ENCODE data around the gene CDON.

The CDON gene

GRCh38 chr11:125950696-125951651 lies 111.7 kb downstream of the CDON start:
- no peak for DNase-seq (ENCODE audit: extremely low read depth, insufficient read length)
- Histone ChIP-seq H3K27me3 (replicated peaks; ENCODE audit: control insufficient read depth, insufficient read depth, low read length) (no peaks in the 10 kb centered on the region; the same call in 1 of the 2 replicates), H3K4me3 (replicated peaks; ENCODE audit: low read depth, low read length) (no peak overlapping the region), H3K36me3 (ENCODE audit: control insufficient read depth, insufficient read depth, low read length) (no peaks in the 10 kb centered on the region)
- no peak for TF ChIP-seq CTCF (IDR thresholded peaks at IDR 0.05; ENCODE audit: insufficient read depth, low read length, poor library complexity, severe bottlenecking)

- DNase-seq (ENCODE audit: extremely low read depth, insufficient read length) = no peak
- Histone ChIP-seq H3K27me3 (replicated peaks; ENCODE audit: control insufficient read depth, insufficient read depth, low read length) (no peaks in the 10 kb centered on the region; the same call in 1 of the 2 replicates), H3K4me3 (replicated peaks; ENCODE audit: low read depth, low read length) (no peak overlapping the region), H3K36me3 (ENCODE audit: control insufficient read depth, insufficient read depth, low read length) (no peaks in the 10 kb centered on the region)
- no peak for TF ChIP-seq CTCF (IDR thresholded peaks at IDR 0.05; ENCODE audit: insufficient read depth, low read length, poor library complexity, severe bottlenecking)
These were observed 112.5 kb downstream of the CDON start for GRCh38 chr11:125950178-125950490.

DNA sequence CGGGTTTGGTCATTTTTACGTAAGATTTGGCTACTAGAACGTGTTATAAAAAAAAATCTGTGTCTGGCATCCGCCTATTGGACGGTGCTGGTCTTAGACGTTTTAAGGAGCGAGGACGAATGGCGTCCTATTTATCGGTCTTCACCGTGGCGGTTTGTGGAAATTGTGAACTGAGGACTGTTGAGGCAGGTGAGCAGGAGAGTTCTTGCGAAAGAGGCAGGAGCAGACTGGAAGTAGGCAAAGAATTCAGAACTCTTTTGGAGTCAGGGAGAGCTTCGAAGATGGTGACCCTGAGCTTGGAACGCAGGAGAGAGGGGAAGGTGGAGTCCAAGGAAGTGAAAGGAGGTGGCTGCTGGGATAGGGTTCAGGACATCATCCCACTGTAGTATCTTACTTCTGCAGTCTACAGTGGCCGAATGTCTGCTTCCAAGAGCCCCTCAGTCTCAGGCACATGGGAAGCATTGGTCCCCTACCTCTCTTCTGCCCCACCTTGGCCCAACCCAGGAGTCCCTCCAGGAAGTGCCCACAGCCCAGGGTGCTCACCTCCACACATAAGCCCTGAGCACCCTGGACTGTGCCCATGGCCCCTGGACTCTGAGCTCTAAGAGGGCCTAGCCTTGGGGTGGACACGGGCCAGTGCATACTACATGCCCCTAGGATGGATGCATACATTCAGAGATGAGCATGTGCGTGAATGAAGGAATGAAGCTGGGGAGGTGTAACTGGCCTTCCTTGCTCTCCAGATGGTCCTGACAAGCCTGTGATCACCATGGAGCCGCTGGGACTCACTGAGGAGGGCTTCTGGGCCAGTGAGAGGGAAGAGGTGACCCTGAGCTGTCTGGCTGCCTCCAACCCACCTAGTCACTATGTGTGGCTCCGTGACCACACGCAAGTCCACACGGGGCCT lies 113.1 kb downstream of the CDON start:
- no peaks in the 10 kb centered on the region for H3K36me3 ChIP-seq (ENCODE audit: control insufficient read depth, insufficient read depth, low read length)
- no peak for TF ChIP-seq CTCF (IDR thresholded peaks at IDR 0.05; ENCODE audit: insufficient read depth, low read length, poor library complexity, severe bottlenecking)
- no peak for DNase-seq (ENCODE audit: extremely low read depth, insufficient read length)
- H3K4me3 ChIP-seq (replicated peaks; ENCODE audit: low read depth, low read length) = no peak overlapping the region
- no peaks in the 10 kb centered on the region; the same call in 1 of the 2 replicates for H3K27me3 ChIP-seq (replicated peaks; ENCODE audit: control insufficient read depth, insufficient read depth, low read length)

DNA sequence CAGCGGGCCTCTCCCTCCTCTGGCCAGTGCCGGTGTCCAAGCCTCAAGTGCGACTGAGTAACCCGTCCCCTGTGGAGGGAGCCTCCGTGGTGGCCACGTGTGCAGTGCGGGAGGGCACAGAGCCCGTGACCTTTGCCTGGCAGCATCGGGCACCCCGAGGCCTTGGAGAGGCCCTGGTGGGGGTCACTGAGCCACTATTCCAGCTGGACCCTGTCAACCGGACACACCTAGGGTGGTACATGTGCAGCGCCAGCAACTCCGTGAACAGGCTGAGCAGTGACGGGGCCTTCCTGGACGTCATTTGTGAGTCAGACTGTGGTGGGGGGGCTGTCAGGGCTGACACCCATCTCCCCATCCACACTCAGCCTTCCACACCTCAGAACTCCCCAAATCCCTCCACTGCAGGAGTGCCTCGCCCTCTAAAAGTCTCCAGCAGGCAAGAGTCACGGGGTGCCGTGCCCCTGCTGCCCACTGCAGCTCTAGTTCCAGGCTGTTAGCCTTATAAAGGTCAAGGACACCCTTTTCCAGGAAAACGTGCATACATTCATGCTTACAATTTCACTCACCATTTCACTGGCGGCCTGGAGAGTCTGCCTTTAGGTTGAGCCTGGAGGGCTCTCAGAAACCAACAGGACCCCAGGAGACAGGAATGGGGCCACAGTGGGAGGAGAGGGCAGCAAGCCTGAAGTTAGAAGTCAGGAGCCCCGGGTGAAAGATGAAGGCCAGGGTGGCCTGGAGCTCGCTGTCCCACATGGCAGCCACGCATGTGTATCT lies 114.2 kb downstream of the CDON start:
- no peaks in the 10 kb centered on the region for H3K36me3 ChIP-seq (ENCODE audit: control insufficient read depth, insufficient read depth, low read length)
- DNase-seq (ENCODE audit: extremely low read depth, insufficient read length) = no peak
- no peak for TF ChIP-seq CTCF (IDR thresholded peaks at IDR 0.05; ENCODE audit: insufficient read depth, low read length, poor library complexity, severe bottlenecking)
- no peak overlapping the region for H3K4me3 ChIP-seq (replicated peaks; ENCODE audit: low read depth, low read length)
- H3K27me3 ChIP-seq (replicated peaks; ENCODE audit: control insufficient read depth, insufficient read depth, low read length) = no peaks in the 10 kb centered on the region; the same call in 1 of the 2 replicates

Data from GM06990 (cell line).